Stimulated activated CD8-positive, alpha-beta memory T cell treated with anti-CD3 and anti-CD28 coated beads, Interleukin-12 subunit alpha, Interleukin-12 subunit beta, amount 100 ng/mL, for 1 hour (primary cell): ENCODE data around the gene HPN.
"Not testable (repeated sequence)": the region's sequence is repeated elsewhere in the genome, so short reads cannot be mapped to it uniquely, and the experiment has no call there.

Experiments used
- DNase-seq: peaks from one replicate; pipeline ENCODE4 v3.0.0-alpha.2; 2020; ENCODE audit warnings: low read depth

HPN gene

DNA sequence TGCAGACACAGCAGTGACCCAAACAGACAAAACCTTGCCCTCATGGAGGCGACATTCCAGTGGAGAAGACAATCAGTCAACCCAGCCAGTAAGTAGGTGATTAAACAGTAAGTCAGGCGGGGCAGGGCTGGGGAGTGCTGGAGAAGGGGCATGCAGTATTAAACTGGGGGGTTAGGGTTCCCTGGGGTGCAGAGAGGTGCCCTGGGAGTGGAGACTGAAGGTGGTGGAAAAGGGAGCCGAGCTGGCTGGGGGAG lies 42.9 kb downstream of the HPN start:
- DNase-seq: no peak

DNA sequence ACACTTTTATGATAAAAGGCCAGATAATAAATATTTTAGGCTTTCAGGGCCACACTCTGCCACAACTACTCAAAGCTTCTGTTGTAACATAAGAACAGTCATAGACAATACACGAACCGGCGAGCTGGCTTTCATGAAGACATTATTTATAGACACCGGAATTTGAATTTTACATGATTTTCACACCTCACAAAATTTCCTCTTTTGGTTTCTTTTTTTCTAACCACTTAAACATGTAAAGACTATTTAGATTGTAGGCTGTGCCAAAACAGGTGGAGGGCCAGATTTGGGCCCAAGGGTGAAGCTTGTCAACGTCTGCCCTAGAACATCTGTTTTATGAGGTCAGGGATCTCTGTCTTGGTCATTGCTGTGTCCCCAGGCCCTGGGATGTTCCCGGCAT lies 44.4 kb downstream of the HPN start:
- DNase-seq: no peak

GRCh38 chr19:35086455-35086854 lies 44.9 kb downstream of the HPN start:
- DNase-seq: no peak

- no peak for DNase-seq
These were observed 45.9 kb downstream of the HPN start for GRCh38 chr19:35087393-35087792.

DNA sequence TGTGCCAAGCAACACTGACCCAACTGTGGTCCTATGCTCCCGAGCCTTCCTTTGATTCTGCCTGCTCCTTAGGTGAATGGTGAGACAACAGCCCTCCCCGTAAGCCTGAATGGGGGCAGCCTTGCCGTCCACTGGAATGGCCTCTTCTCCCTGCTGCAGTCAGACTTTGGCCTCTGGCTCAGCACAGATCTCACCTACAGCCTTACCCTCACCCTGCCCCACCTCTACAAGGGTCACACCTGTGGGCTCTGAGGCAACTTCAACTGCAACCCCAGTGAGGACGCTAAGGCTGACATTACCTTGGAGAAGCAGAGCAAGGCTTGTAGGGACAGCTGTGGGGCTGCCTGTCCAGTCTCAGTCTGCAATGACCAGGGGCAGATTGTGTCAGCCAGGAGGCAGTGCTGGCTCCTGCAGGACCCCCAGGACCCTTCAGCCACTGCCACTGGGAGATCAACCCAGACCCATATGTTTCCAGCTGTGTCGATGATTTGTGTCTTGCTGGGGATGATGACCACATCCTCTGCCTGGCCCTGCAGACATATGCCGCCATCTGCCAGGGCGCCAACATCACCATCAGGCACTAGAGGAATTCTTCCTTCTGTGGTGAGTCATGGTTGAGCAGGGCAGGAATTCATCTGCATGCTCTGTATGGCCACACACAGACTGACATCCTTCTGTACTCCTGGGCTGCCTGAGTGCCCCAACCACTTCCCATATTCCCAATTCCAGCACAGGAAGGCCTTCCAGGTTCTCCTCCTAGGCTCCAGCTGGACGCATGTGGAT lies 46.8 kb downstream of the HPN start:
- DNase-seq: no peak

GRCh38 chr19:35089554-35089953 lies 48.0 kb downstream of the HPN start:
- no peak for DNase-seq

DNA sequence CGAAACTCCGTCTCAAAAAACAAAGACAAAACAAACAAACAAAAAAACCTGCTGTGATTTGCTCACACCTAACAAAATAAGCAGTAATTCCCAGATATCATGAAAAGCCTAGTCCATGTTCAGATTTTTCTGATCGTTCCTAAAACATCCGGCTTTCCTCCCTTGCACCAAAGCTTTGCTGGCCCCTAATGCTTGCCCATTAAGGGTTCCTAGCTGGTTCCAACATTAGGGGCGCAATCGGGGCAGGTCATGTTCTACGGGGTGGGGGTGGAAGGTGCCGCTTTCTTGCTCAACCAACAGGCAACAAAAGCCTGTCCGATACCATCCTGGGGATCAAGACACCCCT lies 48.6 kb downstream of the HPN start:
- DNase-seq: no peak

DNA sequence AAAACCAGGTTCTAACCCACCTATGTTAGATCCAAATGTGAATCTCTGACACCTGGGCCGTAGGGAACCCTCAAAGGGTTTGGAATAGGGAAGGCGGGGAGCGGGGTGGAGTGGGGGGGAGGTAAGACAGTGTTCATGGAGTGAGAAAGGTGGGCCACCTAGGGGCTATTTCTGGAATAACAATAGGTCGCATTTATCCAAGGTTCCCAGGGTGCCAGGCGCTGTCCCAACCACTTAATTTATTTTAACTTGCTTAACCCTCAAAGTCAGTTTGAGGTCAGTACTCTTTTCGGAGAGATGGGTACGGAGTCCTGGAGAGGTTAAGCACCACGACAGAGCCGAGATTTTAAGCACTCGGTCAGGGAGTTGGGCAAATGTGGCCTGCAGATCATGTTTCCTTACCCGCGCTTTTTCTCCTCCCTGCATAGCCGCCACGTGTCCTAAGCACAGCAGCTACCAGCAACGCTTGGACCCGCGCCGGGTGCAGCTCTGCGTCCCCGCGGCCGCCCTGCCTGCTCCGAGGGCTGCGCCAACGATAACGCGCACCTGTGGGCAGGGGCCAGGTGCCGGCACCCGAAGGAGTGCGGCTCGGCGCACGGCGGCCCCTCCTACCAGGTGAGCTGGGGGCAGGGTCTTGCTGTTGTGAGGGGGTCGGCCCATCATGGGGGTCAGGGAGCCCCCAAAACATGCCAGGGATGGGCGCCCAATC lies 49.1 kb downstream of the HPN start:
- DNase-seq: no peak

DNA sequence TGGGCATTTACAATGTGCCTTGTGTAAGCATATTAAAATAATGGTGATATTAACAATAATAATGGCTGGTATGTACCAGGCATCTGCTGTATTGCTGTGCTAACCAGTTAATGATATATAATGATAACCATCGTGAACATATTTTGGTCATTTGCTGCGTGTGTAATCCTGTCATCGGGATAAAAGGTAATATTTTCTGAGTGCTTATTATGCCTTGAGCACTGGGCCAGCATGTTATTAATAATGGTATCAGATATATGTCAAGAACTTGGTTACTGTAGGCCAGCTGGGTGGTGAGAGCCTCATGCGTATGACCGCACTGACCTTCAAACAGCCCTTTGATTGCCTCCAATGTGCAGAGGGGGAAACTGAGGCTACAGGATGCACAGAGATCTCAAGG lies 51.9 kb downstream of the HPN start:
- no peak for DNase-seq

DNA sequence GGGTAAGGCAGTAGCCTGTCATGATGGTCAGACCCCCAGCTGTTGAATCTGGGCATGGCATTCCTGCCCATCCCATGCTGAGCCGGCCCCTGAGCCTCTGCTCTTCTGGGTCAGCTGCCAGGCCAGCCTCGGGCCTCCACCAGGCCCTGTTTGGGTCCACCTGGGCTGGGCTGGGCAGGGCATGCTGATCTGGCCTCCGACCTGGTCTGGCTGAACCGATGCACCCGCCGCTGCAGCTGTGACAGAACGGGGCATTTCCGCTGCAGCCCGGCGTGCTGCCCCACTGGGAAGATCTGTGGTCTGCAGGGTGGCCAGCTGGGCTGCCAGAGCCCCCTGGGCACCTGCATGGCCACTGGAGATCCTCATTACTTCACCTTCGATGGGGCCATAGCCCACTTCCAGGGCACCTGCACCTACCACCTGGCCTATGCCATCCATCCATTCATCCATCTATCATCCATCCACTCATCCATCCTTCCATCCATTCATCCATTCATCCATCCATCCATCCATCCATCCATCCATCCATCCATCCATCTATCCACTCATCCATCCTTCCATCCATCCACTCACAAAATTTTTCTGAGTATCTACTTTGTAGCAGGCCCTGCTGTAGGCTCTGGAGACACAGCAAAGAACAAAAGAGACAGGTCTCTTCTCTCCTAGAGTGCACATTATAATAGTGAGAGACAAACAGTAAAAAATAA lies 52.6 kb downstream of the HPN start:
- no peak for DNase-seq

DNA sequence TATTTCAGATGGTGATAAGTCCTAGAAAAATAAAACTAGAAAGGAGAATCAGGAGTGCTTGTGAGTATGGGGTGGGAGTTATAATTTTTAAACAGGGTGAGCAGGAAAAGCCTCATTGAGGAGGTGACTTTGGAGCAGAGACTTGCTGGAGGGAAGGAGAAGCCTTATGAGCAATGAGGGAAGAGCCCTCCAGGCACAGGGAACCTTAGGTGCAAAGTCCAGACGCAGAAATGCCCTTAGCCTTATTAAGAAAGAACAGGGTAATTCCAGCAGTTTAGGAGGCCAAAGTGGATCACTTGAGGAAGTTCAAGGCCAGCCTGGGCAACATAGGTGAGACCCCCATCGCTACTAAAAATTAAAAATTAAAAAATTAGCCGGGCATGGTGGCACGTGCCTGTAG lies 53.1 kb downstream of the HPN start:
- DNase-seq: no peak

- DNase-seq: no peak
These were observed 54.3 kb downstream of the HPN start for GRCh38 chr19:35095667-35096368.

- DNase-seq: no peak
These were observed 57.0 kb downstream of the HPN start for GRCh38 chr19:35098413-35099049.

DNA sequence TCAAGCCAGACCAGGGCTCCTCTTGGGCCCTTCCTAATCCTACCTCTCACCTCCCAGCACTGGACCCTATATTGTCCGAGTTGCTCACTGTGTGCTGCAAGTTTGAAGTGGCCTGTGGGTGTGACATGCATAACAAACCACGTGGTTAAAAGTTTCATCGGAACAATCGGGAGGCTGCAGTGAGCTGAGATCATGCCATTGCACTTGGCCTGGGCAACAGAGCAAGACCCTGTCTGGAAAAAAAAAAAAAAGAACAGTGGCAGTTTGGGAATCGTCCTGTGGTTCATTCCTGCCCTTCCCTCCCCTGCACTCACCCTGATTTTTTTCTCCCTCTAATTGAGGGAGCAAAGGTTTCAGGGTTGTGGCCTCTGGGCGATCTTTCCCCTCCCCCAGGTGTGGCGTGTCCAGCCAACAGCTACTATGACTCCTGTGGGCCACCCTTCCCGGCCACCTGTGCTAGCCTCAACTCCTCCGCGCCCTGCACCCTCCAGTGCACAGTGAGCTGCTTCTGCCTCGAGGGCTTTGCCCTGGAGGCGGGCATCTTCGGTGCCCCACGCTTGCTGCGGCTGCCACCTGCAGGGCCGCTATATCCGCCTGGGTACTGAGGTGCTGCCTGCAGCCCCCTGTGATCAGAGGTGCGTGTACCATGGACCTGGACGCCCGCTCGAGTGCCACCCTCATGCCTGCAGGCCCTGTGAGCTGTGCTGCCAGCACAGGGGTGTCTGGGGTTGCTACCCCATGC lies 57.8 kb downstream of the HPN start:
- no peak for DNase-seq

DNA sequence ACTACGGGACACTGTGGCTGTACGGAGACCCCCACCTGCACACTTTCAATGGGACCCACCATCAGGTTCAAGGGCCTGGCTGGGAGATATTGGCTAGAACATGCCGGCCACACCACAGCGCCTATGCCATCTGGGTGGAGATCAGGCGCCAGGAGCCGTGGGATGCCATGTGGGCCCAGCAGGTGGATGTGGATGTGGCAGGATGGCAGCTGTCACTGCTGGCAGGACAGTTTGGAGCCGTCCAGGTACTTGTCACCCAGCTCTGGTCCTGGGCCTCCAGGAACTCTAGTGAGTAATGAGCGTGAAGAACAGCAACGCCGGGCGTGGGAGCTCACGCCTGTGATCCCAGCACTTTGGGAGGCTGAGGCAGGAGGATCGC lies 58.4 kb downstream of the HPN start:
- DNase-seq: no peak

DNA sequence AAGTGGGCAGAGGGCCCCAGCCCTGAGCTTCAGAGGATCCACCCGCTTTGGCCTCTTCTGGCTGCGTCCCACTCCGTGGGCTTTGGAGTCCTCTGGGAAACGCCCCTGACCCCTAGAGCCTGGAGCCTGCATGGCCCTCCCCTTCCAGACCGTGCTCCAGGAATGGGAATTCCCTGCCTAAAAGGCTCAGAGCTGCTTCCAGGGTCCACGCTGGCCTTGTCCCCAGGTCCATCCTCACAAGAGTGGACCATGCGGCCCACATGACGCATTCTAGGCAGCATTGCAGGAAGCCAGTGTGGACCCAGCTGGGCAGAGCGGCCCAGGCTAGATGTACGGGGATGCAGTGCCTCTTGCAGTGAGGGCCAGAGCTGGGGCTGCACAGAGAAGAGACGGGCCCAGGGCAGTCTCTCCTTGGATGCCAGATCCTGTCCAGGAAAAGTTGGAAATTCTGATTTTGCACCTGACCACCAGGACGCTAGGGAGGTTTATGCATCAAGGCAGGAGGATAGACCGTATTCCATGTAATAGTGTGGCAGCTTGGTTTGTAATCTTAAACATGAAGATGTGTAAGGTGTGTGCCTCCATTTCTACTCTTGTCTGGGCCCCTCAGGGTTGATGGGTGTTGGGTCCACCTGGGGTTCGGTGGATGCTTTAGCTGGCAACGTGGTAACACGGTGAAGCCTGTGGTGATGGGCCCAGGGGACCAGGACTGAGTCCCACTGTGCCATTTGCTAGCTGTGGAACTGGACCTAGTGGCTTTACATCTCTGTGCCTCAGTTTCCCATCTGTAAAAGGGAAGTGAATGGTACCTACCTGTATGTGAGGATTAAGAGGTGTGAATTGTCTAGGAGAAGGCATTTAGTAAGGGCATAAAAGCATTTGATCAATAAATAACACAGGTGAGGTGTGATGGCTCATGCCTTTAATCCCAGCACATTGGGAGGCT lies 59.3 kb downstream of the HPN start:
- no peak for DNase-seq

DNA sequence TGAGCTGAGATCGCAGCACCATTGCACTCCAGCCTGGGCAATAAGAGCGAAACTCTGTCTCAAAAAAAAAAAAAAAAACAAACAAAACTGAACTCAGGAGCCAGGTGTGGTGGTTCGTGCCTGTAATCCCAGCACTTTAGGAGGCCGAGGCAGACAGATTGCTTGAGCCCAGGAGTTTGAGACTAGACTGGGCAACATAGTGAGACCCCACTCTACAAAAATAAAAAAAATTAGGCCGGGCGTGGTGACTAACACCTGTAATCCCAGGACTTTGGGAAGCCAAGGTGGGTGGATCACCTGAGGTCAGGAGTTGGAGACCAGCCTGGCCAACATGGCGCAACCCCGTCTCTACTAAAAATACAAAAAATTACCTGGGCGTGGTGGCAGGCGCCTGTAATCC lies 60.4 kb downstream of the HPN start:
- DNase-seq: not testable (repeated sequence)

DNA sequence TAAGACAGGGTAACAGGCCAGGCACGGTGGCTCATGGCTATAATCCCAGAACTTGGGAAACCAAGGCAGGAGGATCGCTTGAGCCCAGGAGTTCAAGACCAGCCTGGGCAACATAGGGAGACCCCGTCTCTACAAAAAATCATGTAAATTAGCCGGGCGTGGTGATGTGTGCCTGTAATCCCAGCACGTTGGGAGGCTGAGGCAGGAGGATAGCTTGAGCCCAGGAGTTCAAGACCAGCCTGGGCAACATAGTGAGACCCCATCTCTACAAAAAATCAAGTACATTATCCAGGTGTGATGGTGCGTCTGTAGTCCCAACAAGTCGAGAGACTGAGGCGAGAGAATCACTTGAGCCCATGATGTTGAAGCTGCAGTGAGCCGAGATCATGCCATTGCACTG lies 62.1 kb downstream of the HPN start:
- not testable (repeated sequence) for DNase-seq

- no peak for DNase-seq
These were observed 62.8 kb downstream of the HPN start for GRCh38 chr19:35104361-35104760.

DNA sequence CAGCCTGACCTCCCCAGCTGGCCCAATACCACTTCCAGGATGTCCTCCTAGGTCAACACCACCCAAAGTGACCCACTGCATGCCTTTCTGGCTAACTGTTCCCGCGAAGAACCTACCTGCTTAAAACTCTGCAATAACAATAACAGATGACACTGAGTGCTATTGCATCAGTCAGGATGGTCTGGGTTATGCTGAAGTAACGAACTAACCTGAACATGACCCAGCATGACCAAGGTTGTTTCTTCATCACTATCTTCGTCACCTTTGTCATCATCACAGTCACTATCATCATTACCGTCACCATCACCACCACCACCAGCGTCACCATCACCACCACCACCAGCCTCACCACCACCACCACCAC lies 63.5 kb downstream of the HPN start:
- no peak for DNase-seq
